Parathyroid adenoma (tissue), 2 donors: ENCODE results near the gene PDZRN3.

Experiments used
- H2AFZ ChIP-seq: fragments of 300-600 bp; sonication (generic); one replicate; pipeline ENCODE4 v1.7.0; 2017; ENCODE audit warnings: antibody characterized with exemption, mild to moderate bottlenecking
- H3K27ac ChIP-seq: fragments of 300-600 bp; sonication (generic); one replicate; pipeline ENCODE4 v1.7.0; 2017
- H3K27me3 ChIP-seq: fragments of 300-600 bp; sonication (generic); one replicate; pipeline ENCODE4 v1.7.0; 2017; ENCODE audit warnings: low read length; ENCODE audit not compliant: control insufficient read depth, insufficient read depth
- H3K36me3 ChIP-seq: fragments of 300-600 bp; sonication (generic); one replicate; pipeline ENCODE4 v1.7.0; 2017; ENCODE audit warnings: low read length; ENCODE audit not compliant: control insufficient read depth, insufficient read depth
- H3K4me1 ChIP-seq: fragments of 300-600 bp; sonication (generic); one replicate; pipeline ENCODE4 v1.7.0; 2017; ENCODE audit warnings: control low read depth
- H3K4me2 ChIP-seq: fragments of 300-600 bp; sonication (generic); one replicate; pipeline ENCODE4 v1.7.0; 2017; ENCODE audit warnings: low read length
- H3K4me3 ChIP-seq: fragments of 300-600 bp; sonication (generic); one replicate; pipeline ENCODE4 v1.7.0; 2017; ENCODE audit warnings: low read depth, low read length
- H3K79me2 ChIP-seq: fragments of 300-600 bp; sonication (generic); one replicate; pipeline ENCODE4 v1.7.0; 2017; ENCODE audit warnings: control low read depth
- H3K9ac ChIP-seq: fragments of 300-600 bp; sonication (generic); one replicate; pipeline ENCODE4 v1.7.0; 2017; ENCODE audit warnings: mild to moderate bottlenecking
- H3K9me3 ChIP-seq: fragments of 300-600 bp; sonication (generic); one replicate; pipeline ENCODE4 v1.7.0; 2017; ENCODE audit warnings: low read length; ENCODE audit not compliant: control insufficient read depth
- TF ChIP-seq, protein P1 (sequence below): fragments of 300-600 bp; sonication (generic); IDR thresholded peaks from one replicate; pipeline ENCODE4 v1.7.0; 2017; ENCODE audit warnings: antibody characterized with exemption, mild to moderate bottlenecking
- donor health status: primary hyperparathyroidism.

Gene PDZRN3

DNA sequence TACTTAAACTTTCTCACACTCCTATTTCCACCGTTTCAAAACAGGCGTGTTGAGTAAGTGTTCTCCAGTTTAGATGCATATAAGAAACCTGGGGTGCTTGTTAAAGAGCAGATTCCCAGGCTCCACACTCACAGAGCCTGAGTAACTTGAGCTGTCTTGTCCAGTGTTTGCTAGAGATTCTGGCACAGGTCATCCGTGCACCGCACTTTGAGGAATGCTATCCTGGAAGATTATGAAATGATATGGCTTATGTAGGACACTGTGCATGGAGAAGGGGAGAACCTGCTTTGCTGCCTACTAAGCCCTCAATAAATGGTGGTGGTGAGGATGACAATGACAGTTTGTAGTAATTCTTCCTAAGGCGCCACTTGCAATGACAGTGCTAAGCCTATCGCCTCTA is 273.7 kb downstream of the PDZRN3 start:
- TF ChIP-seq, protein P1, sequence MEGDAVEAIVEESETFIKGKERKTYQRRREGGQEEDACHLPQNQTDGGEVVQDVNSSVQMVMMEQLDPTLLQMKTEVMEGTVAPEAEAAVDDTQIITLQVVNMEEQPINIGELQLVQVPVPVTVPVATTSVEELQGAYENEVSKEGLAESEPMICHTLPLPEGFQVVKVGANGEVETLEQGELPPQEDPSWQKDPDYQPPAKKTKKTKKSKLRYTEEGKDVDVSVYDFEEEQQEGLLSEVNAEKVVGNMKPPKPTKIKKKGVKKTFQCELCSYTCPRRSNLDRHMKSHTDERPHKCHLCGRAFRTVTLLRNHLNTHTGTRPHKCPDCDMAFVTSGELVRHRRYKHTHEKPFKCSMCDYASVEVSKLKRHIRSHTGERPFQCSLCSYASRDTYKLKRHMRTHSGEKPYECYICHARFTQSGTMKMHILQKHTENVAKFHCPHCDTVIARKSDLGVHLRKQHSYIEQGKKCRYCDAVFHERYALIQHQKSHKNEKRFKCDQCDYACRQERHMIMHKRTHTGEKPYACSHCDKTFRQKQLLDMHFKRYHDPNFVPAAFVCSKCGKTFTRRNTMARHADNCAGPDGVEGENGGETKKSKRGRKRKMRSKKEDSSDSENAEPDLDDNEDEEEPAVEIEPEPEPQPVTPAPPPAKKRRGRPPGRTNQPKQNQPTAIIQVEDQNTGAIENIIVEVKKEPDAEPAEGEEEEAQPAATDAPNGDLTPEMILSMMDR: no peak

DNA sequence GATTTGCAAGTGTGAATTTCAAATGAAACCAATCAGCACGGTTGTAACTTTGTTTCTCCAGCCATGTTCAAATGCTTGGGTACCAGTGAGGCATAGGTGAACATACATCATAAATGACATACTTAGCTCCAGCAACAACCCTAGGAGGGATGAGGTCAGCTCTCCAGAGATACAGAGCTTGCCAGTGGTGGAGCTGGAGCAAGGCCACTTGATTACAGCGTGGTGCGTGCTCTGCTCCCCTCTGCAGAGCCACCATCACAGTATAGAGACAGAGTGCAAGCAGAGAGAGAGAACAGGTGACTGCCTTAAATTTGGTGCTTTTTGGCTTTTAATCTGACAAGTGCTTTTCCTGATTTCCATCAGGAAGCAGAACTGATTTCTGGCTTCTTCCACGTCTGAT is 275.1 kb downstream of the PDZRN3 start:
- H3K79me2 ChIP-seq: no peaks in the 10 kb centered on the region
- no peak overlapping the region for H3K4me2 ChIP-seq
- H3K9me3 ChIP-seq: no peaks in the 10 kb centered on the region
- H2AFZ ChIP-seq: no peak overlapping the region
- H3K4me1 ChIP-seq: no peaks in the 10 kb centered on the region
- no peak overlapping the region for H3K27ac ChIP-seq
- TF ChIP-seq, protein P1: no peak
- H3K36me3 ChIP-seq: no peaks in the 10 kb centered on the region
- H3K4me3 ChIP-seq: no peak overlapping the region
- H3K27me3 ChIP-seq: no peaks in the 10 kb centered on the region
- no peak overlapping the region for H3K9ac ChIP-seq

More for the DNA sequence above, 273.7 kb downstream of the PDZRN3 start:
- no peaks in the 10 kb centered on the region for H3K4me1 ChIP-seq
- no peak overlapping the region for H3K9ac ChIP-seq
- H3K27me3 ChIP-seq: no peaks in the 10 kb centered on the region
- H3K9me3 ChIP-seq: no peaks in the 10 kb centered on the region
- H3K36me3 ChIP-seq: no peaks in the 10 kb centered on the region
- H2AFZ ChIP-seq: no peak overlapping the region
- H3K4me3 ChIP-seq: no peak overlapping the region
- H3K27ac ChIP-seq: no peak overlapping the region
- no peaks in the 10 kb centered on the region for H3K79me2 ChIP-seq
- H3K4me2 ChIP-seq: no peak overlapping the region

DNA sequence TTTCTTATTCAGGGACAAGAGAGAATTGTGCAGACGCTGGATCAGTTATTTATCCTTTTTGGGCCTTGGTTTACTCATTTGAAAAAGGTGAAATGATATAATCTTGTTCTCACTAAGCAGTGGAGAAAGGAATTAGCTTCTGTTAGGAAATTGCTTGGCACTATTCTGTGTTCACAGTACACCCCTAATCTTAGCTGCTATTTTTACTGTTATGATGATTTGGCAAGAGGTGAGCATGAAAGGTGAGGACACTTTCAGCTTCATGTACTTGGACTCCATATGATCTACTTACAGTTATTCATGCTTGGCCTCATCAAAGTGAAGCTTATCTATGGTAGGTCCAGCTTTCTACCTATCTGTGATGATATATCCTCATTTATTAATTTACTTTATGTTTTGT is 282.7 kb downstream of the PDZRN3 start:
- no peaks in the 10 kb centered on the region for H3K4me1 ChIP-seq
- no peak overlapping the region for H3K4me3 ChIP-seq
- H2AFZ ChIP-seq: no peak overlapping the region
- TF ChIP-seq, protein P1: no peak
- no peaks in the 10 kb centered on the region for H3K9me3 ChIP-seq
- H3K4me2 ChIP-seq: no peak overlapping the region
- no peaks in the 10 kb centered on the region for H3K27me3 ChIP-seq
- H3K27ac ChIP-seq: no peak overlapping the region
- H3K36me3 ChIP-seq: no peaks in the 10 kb centered on the region
- no peaks in the 10 kb centered on the region for H3K79me2 ChIP-seq
- no peak overlapping the region for H3K9ac ChIP-seq

DNA sequence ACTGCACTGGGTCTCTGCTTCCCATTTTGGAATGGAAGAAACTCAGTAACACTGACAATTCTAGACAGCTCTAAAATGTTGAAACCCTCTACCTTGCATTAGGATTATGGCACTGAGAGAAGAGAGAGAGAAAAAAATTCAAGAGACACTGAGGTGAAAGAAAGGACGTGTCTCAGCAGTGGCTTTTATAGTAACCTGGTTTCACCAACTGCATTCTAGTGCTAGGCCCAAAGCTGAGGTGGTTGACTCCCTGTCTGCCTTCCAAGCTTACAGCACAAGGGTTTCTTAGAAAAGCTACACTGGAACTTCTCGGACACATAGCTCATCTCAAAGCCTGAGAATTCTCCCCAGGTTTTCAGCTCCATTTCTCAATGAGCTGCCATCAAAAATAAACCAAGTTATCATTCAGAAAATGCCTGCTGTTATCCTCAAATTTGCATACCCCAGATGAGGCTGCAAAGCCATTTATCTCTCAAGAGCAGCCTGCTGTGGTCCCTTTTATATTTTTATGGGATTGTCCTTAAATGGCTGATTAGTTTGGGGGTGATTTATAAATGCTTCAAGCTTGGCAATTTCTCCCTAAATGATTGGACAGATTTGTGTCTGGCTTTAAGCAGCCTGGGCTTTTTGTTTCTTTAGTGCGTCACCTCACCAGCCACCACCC is 283.3 kb downstream of the PDZRN3 start:
- no peak overlapping the region for H3K9ac ChIP-seq
- H2AFZ ChIP-seq: no peak overlapping the region
- no peaks in the 10 kb centered on the region for H3K9me3 ChIP-seq
- TF ChIP-seq, protein P1: no peak
- H3K27me3 ChIP-seq: no peaks in the 10 kb centered on the region
- no peaks in the 10 kb centered on the region for H3K79me2 ChIP-seq
- H3K4me3 ChIP-seq: no peak overlapping the region
- no peaks in the 10 kb centered on the region for H3K4me1 ChIP-seq
- H3K27ac ChIP-seq: no peak overlapping the region
- H3K4me2 ChIP-seq: no peak overlapping the region
- no peaks in the 10 kb centered on the region for H3K36me3 ChIP-seq

DNA sequence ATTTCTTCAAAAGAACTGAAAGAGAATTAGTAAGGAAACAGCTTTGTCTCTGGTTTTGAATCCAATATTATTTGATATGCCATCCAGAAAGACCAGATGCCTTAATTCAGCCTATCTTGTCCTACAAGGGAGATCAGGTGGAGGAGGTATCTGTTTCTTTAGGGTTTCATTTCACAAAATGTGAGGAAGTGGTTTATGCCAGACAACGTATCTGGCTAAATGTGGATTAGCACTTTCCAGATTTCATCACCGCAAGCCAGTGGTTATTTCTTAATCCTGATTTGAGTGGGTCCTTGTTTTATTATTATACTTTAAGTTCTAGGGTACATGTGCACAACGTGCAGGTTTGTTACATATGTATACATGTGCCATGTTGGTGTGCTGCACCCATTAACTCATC is 292.2 kb downstream of the PDZRN3 start:
- Histone ChIP-seq H3K36me3 (no peaks in the 10 kb centered on the region), H3K27ac (no peak overlapping the region), H3K9me3 (no peaks in the 10 kb centered on the region), H3K4me1 (no peaks in the 10 kb centered on the region), H3K27me3 (no peaks in the 10 kb centered on the region), H3K9ac (no peak overlapping the region), H3K79me2 (no peaks in the 10 kb centered on the region), H3K4me3 (no peak overlapping the region), H2AFZ (no peak overlapping the region), H3K4me2 (no peak overlapping the region)
- TF ChIP-seq, protein P1: no peak
